BE2C (cell line): Measurements from ENCODE around the gene TFRC.

Experiments
- DNase-seq: peaks from one replicate; pipeline ENCODE4 v3.0.0-alpha.2; 2020
- H3K27me3 ChIP-seq: fragments of 250-450 bp; sonication (Bioruptor Pico); 2 replicates; pipeline ENCODE4 v1.5.1; 2020; ENCODE audit warnings: mild to moderate bottlenecking
- H3K36me3 ChIP-seq: fragments of 250-450 bp; sonication (Bioruptor Pico); 2 replicates; pipeline ENCODE4 v1.5.1; 2020; ENCODE audit warnings: mild to moderate bottlenecking
- H3K4me1 ChIP-seq: fragments of 250-450 bp; sonication (Bioruptor Pico); 2 replicates; pipeline ENCODE4 v1.5.1; 2020
- H3K4me3 ChIP-seq: 2 replicates; pipeline ENCODE4 v1.5.1; 2011; ENCODE audit warnings: low read depth, low read length
- H3K9me3 ChIP-seq: fragments of 250-450 bp; sonication (Bioruptor Pico); 2 replicates; pipeline ENCODE4 v1.5.1; 2020
- TF ChIP-seq, protein P1 (sequence below): IDR thresholded peaks from 2 replicates; pipeline ENCODE4 v1.5.1; 2012; ENCODE audit warnings: mild to moderate bottlenecking, low read depth, low read length

The TFRC gene

DNA sequence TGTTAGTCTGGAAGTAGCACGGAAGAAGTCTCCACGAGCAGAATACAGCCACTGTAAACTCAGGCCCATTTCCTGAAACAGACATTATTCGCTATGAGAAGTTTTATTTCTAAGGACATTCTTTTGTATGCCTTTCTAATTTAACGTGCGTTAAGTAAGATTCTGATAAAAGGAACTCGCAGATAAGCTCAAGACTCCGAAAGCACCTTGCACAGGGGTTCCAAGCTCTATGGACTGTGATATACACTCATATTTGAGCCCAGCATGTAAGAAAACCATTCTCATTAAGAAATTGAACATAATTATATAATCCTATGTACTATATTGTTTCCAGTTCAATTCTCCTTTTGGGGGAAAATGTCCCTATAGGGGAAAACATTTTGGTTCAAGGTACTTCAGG lies 28.4 kb downstream of the TFRC start:
- Histone ChIP-seq H3K27me3 (no peaks in the 10 kb centered on the region), H3K4me3 (no peak overlapping the region), H3K4me1 (peaks cover 27% of the 10 kb centered on the region), H3K36me3 (peaks cover 93% of the 10 kb centered on the region), H3K9me3 (no peaks in the 10 kb centered on the region)
- TF ChIP-seq, protein P1, sequence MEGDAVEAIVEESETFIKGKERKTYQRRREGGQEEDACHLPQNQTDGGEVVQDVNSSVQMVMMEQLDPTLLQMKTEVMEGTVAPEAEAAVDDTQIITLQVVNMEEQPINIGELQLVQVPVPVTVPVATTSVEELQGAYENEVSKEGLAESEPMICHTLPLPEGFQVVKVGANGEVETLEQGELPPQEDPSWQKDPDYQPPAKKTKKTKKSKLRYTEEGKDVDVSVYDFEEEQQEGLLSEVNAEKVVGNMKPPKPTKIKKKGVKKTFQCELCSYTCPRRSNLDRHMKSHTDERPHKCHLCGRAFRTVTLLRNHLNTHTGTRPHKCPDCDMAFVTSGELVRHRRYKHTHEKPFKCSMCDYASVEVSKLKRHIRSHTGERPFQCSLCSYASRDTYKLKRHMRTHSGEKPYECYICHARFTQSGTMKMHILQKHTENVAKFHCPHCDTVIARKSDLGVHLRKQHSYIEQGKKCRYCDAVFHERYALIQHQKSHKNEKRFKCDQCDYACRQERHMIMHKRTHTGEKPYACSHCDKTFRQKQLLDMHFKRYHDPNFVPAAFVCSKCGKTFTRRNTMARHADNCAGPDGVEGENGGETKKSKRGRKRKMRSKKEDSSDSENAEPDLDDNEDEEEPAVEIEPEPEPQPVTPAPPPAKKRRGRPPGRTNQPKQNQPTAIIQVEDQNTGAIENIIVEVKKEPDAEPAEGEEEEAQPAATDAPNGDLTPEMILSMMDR = no peak
- no peak for DNase-seq

DNA sequence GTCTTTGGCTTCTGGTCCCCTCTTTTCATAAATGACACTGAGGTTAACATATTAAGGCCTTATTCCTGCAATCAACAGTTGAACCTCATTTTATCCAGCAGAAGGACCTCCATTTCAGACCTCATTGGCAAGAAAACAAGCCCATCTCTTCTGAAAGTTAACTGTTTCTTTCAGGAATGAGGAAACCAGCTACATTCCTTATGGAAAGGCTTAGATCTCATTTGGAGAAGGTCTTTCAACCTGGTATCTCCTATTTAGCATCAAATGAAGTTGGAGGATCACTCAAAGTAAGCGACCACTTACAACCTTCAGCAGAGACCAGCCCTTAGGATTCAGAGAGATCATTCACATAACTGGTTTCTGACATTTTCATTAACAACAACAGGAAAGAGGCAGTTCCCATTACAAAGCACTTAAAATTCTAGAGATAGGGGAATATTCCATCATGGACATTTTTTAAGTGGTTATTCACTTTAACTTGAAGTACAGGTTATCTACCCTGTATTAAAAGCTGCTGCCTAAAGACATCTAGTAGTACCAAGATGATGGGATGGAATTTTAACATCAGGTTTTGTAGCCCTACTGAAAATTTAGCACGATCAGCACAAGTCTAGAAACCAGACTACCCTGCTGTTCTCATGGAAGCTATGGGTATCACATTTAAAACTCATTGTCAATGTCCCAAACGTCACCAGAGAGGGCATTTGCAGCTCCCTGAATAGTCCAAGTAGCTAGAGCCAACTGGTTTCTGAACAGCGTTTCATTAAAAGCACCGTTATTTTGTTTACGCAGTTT lies 30.4 kb downstream of the TFRC start:
- no peak overlapping the region; the same call in 1 of the 2 replicates for H3K4me3 ChIP-seq
- peaks cover 27% of the 10 kb centered on the region for H3K4me1 ChIP-seq
- DNase-seq = no peak
- TF ChIP-seq, protein P1 = no peak
- H3K27me3 ChIP-seq = no peaks in the 10 kb centered on the region
- no peaks in the 10 kb centered on the region for H3K9me3 ChIP-seq
- peaks cover 84% of the 10 kb centered on the region for H3K36me3 ChIP-seq

DNA sequence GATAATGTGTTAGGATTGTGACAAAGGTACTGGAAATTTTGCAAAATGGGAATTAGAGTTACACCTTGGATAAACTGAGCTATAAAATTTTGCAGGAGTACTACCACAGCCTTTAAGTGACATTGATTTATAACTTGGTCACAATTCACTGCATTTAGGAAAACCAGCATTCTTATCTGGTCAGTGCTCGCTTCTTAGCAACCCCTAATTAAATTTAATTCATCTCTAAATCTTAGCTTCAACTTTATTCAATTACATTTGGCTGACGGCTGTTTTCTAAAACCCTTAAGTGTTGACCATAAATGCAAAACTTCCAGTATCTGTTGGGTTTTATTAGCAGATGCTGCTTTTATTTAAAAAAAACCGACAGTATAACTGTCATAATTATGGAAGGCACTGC lies 31.3 kb downstream of the TFRC start:
- peaks cover 27% of the 10 kb centered on the region for H3K4me1 ChIP-seq
- H3K36me3 ChIP-seq = peaks cover 77% of the 10 kb centered on the region
- H3K4me3 ChIP-seq = no peak overlapping the region
- H3K27me3 ChIP-seq = no peaks in the 10 kb centered on the region
- H3K9me3 ChIP-seq = no peaks in the 10 kb centered on the region
- no peak for DNase-seq
- TF ChIP-seq, protein P1 = no peak

DNA sequence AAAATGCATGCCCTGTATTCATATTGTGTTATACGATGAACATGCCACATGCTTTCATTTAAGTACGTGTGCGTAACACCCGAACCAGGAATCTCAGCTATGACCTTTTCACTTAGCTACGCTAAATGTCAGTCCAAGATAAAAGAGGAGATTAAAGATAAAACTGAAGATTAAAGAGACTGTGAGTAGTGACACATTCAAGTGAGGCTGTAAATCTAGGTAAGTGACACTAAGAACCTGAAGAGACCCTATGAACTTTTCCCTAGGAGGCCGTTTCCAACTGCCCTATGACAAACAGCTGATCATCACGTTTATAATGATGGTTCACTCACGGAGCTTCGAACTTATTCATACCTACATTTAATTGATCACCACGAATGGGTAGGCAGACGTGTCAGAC lies 32.2 kb downstream of the TFRC start:
- H3K4me3 ChIP-seq = no peak overlapping the region
- TF ChIP-seq, protein P1 = no peak
- no peaks in the 10 kb centered on the region for H3K9me3 ChIP-seq
- peaks cover 27% of the 10 kb centered on the region for H3K4me1 ChIP-seq
- peaks cover 71% of the 10 kb centered on the region for H3K36me3 ChIP-seq
- no peak for DNase-seq
- no peaks in the 10 kb centered on the region for H3K27me3 ChIP-seq

DNA sequence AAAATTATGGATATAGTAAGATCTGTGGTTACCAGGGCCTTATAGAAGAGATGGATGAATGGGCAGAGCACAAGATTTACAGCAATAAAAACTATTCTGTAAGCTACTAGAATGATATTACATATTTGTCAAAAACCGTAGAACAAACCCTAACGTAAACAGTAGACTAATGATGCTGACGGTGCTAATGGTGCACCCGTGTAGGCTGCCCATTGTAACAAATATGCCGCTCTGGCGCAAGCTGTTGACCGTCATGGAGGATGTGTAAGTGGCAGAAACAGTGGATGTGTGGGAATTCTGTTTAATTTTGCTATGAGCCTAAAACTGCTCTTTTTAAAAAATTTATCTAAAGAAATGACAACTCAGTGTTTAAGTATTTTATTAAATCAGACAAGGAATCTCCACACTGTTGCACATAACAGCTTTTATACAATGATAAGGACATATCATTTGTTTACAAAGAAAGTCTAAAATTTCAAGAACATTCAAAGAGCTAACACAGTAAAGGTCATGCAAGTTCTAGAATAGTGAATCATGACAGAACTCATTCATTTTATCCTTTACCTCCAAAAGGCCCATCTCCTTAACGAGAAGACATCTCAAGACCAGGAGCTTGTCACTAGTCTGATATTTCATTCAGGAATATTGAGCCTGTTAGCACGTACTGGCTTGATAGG lies 32.8 kb downstream of the TFRC start:
- peaks cover 68% of the 10 kb centered on the region for H3K36me3 ChIP-seq
- peaks cover 27% of the 10 kb centered on the region for H3K4me1 ChIP-seq
- TF ChIP-seq, protein P1 = no peak
- no peaks in the 10 kb centered on the region for H3K27me3 ChIP-seq
- no peak for DNase-seq
- H3K4me3 ChIP-seq = no peak overlapping the region
- no peaks in the 10 kb centered on the region for H3K9me3 ChIP-seq

DNA sequence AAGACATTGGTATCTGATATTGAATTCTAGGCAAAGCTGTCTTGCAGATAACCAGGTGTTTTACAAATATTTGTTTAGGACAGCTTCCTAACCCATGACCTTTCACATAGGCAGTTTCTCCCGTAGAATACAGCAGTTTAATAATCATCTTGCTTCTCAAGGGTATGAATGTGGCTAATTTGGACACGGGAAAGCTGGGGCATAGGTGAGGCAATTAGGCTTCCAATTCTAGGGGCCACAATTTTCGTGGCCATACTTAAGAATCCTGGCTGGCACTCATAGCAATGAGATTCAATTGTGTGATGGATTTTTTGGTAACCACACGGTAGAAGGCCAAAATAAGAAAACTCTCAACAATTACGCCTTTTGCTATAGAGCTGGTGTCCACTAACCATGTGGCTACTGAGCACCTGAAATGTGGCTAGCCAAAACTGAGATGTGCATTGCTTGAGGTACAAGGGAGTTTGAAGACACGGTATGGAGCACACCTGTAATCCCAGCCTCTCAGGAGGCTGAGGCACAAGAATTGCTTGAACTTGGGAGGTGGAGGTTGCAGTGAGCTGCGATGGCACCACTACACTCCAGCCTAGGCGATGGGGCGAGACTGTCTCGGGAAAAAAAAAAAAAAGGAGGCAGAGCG lies 34.4 kb downstream of the TFRC start:
- H3K9me3 ChIP-seq = no peaks in the 10 kb centered on the region
- no peak overlapping the region for H3K4me3 ChIP-seq
- no peaks in the 10 kb centered on the region for H3K27me3 ChIP-seq
- no peak for DNase-seq
- H3K36me3 ChIP-seq = peaks cover 53% of the 10 kb centered on the region
- peaks cover 26% of the 10 kb centered on the region for H3K4me1 ChIP-seq
- TF ChIP-seq, protein P1 = no peak
